ENCODE results near the gene LRMDA. TPM values are rescaled to one million over a fixed set of nuclear protein-coding genes. Genes with fewer than 3 reads are reported as not detected.

The LRMDA gene
- total RNA-seq, 3 donors from 2014 or later (not counting 1 experiment from before 2014, with no cell fraction given): 1.4 to 2.4 (median 2.1) TPM

GRCh38 chr10:75999001-75999400 lies 567.6 kb downstream of the LRMDA start:
- no peak for TF ChIP-seq CTCF (IDR thresholded peaks at IDR 0.05)
- peaks cover 0 to 11% of the 10 kb centered on the region in 2 donors for H3K27me3 Mint-ChIP-seq (ENCODE audit: low read depth in 2 of 2)
- Histone ChIP-seq H3K27me3 (ENCODE audit: control insufficient read depth, insufficient read depth, low read length) (no peaks in the 10 kb centered on the region), H3K27ac (ENCODE audit: low read length) (no peak overlapping the region), H3K9me3 (ENCODE audit: control insufficient read depth, insufficient read depth, low read length) (no peaks in the 10 kb centered on the region), H3K36me3 (ENCODE audit: control insufficient read depth, insufficient read depth, low read length) (no peaks in the 10 kb centered on the region), H3K4me1 (ENCODE audit: control insufficient read depth, insufficient read depth, low read length) (no peaks in the 10 kb centered on the region), H3K4me3 (ENCODE audit: low read length) (no peak overlapping the region)
- H3K4me1 Mint-ChIP-seq: no peaks in the 10 kb centered on the region
- DNase-seq (no peak), ATAC-seq (no peak)
- 90% methylated on average over 2 of the region's 2 CpGs for WGBS (ENCODE audit: insufficient coverage)
- no peaks in the 10 kb centered on the region for H3K9me3 Mint-ChIP-seq
- intact Hi-C loops (cut with micrococcal nuclease): no loop called here
- no peak overlapping the region for H3K4me3 Mint-ChIP-seq
- H3K36me3 Mint-ChIP-seq: no peaks in the 10 kb centered on the region
- H3K27ac Mint-ChIP-seq: no peak overlapping the region

GRCh38 chr10:75999515-76000209 lies 568.2 kb downstream of the LRMDA start:
- 92% methylated on average over 4 of the region's 7 CpGs for WGBS (ENCODE audit: insufficient coverage)
- TF ChIP-seq CTCF (IDR thresholded peaks at IDR 0.05): no peak
- Mint-ChIP-seq H3K36me3 (no peaks in the 10 kb centered on the region), H3K9me3 (no peaks in the 10 kb centered on the region), H3K4me3 (no peak overlapping the region), H3K27me3 (ENCODE audit: low read depth in 2 of 2) (peaks cover 0 to 11% of the 10 kb centered on the region in 2 donors), H3K4me1 (no peaks in the 10 kb centered on the region), H3K27ac (no peak overlapping the region)
- intact Hi-C loops (cut with micrococcal nuclease): no loop called here
- Histone ChIP-seq H3K9me3 (ENCODE audit: control insufficient read depth, insufficient read depth, low read length) (no peaks in the 10 kb centered on the region), H3K4me1 (ENCODE audit: control insufficient read depth, insufficient read depth, low read length) (no peaks in the 10 kb centered on the region), H3K4me3 (ENCODE audit: low read length) (no peak overlapping the region), H3K27ac (ENCODE audit: low read length) (no peak overlapping the region), H3K36me3 (ENCODE audit: control insufficient read depth, insufficient read depth, low read length) (no peaks in the 10 kb centered on the region), H3K27me3 (ENCODE audit: control insufficient read depth, insufficient read depth, low read length) (no peaks in the 10 kb centered on the region)
- DNase-seq (no peak), ATAC-seq (no peak)

GRCh38 chr10:76000550-76000949 lies 569.1 kb downstream of the LRMDA start:
- Histone ChIP-seq H3K27me3 (ENCODE audit: control insufficient read depth, insufficient read depth, low read length) (no peaks in the 10 kb centered on the region), H3K9me3 (ENCODE audit: control insufficient read depth, insufficient read depth, low read length) (no peaks in the 10 kb centered on the region), H3K4me1 (ENCODE audit: control insufficient read depth, insufficient read depth, low read length) (no peaks in the 10 kb centered on the region), H3K36me3 (ENCODE audit: control insufficient read depth, insufficient read depth, low read length) (no peaks in the 10 kb centered on the region), H3K27ac (ENCODE audit: low read length) (no peak overlapping the region), H3K4me3 (ENCODE audit: low read length) (no peak overlapping the region)
- WGBS (ENCODE audit: insufficient coverage): 82% methylated on average over 4 of the region's 5 CpGs
- intact Hi-C loops (cut with micrococcal nuclease): no loop called here
- H3K9me3 Mint-ChIP-seq: no peaks in the 10 kb centered on the region
- TF ChIP-seq CTCF (IDR thresholded peaks at IDR 0.05): no peak
- no peak overlapping the region for H3K27ac Mint-ChIP-seq
- H3K4me3 Mint-ChIP-seq: no peak overlapping the region
- H3K4me1 Mint-ChIP-seq: no peaks in the 10 kb centered on the region
- no peaks in the 10 kb centered on the region for H3K36me3 Mint-ChIP-seq
- peaks cover 0 to 11% of the 10 kb centered on the region in 2 donors for H3K27me3 Mint-ChIP-seq (ENCODE audit: low read depth in 2 of 2)
- ATAC-seq: no peak
- no peak for DNase-seq

GRCh38 chr10:76001019-76001418 lies 569.6 kb downstream of the LRMDA start:
- Histone ChIP-seq H3K9me3 (ENCODE audit: control insufficient read depth, insufficient read depth, low read length) (no peaks in the 10 kb centered on the region), H3K27ac (ENCODE audit: low read length) (no peak overlapping the region), H3K36me3 (ENCODE audit: control insufficient read depth, insufficient read depth, low read length) (no peaks in the 10 kb centered on the region), H3K4me1 (ENCODE audit: control insufficient read depth, insufficient read depth, low read length) (no peaks in the 10 kb centered on the region), H3K27me3 (ENCODE audit: control insufficient read depth, insufficient read depth, low read length) (no peaks in the 10 kb centered on the region), H3K4me3 (ENCODE audit: low read length) (no peak overlapping the region)
- intact Hi-C loops (cut with micrococcal nuclease): no loop called here
- DNase-seq (no peak), ATAC-seq (no peak)
- Mint-ChIP-seq H3K4me1 (no peaks in the 10 kb centered on the region), H3K9me3 (no peaks in the 10 kb centered on the region), H3K36me3 (no peaks in the 10 kb centered on the region), H3K27me3 (ENCODE audit: low read depth in 2 of 2) (peaks cover 0 to 11% of the 10 kb centered on the region in 2 donors), H3K4me3 (no peak overlapping the region), H3K27ac (no peak overlapping the region)
- TF ChIP-seq CTCF (IDR thresholded peaks at IDR 0.05): no peak
- WGBS (ENCODE audit: insufficient coverage): 94% methylated on average over 3 of the region's 4 CpGs

Measured in natural killer cell (primary cell).